Peyer's patch (tissue), 4 donors: ENCODE data around the gene PEAK1. TPM values are rescaled to one million over a fixed set of nuclear protein-coding genes. Genes with fewer than 3 reads are reported as not detected.
A peak's percentile ranks its signal among the peaks of the same experiment; 100 is the strongest.
"Not testable (repeated sequence)": the region's sequence is repeated elsewhere in the genome, so short reads cannot be mapped to it uniquely, and the experiment has no call there.

ENCODE experiments used
- DNase-seq, 3 donors: peaks; one replicate each; pipeline ENCODE4 v3.0.0-alpha.2; 2017 to 2019
- H3K27ac ChIP-seq, 4 donors: fragments of 200-600 bp; sonication (generic); one replicate each; pipeline ENCODE4 v1.5.1; 2016 to 2019
- H3K27me3 ChIP-seq, 2 donors: fragments of 200-600 bp; sonication (generic); one replicate each; pipeline ENCODE4 v1.5.1; 2019
- H3K36me3 ChIP-seq, 3 donors: fragments of 200-600 bp; sonication (generic); one replicate each; pipeline ENCODE4 v1.5.1; 2016 to 2019
- H3K4me1 ChIP-seq, 4 donors: fragments of 200-600 bp; sonication (generic); one replicate each; pipeline ENCODE4 v1.5.1; 2016 to 2019
- H3K4me3 ChIP-seq, 4 donors: fragments of 200-600 bp; sonication (generic); 1 replicate in 3 of 4; 2 replicates in 1 of 4; pipeline ENCODE4 v1.5.1; 2016 to 2019; ENCODE audit warnings: mild to moderate bottlenecking in 1 of 4
- H3K9me3 ChIP-seq, 4 donors: fragments of 200-600 bp; sonication (generic); one replicate each; pipeline ENCODE4 v1.5.1; 2016 to 2019; ENCODE audit warnings: mild to moderate bottlenecking in 1 of 4
- POLR2A ChIP-seq, 2 donors: fragments of 450-650 bp; IDR thresholded peaks; one replicate each; pipeline ENCODE4 v1.5.1; 2017; ENCODE audit warnings: antibody characterized with exemption in 2 of 2, mild to moderate bottlenecking in 2 of 2, moderate library complexity in 2 of 2
- total RNA-seq, 4 donors: library from RNA; depleted of rRNA; stranded (reverse); fragments of >200 nt; gene quantifications; one replicate each; pipeline ENCODE4 v1.1.0, GENCODE V29; 2016
- TF ChIP-seq, protein P1 (sequence below), 6 experiments: fragments of 450-650 bp in 4 of 6; fragments of 200-600 bp in 2 of 6; sonication (generic) in 1 of 6; IDR thresholded peaks; one replicate each; pipeline ENCODE4 v1.5.1; 2017 to 2019; ENCODE audit warnings: antibody characterized with exemption in 6 of 6, mild to moderate bottlenecking in 3 of 6, moderate library complexity in 1 of 6

The PEAK1 gene
- total RNA-seq, 4 donors from 2014 or later = 28.7 to 81.7 (median 52.4) TPM

DNA sequence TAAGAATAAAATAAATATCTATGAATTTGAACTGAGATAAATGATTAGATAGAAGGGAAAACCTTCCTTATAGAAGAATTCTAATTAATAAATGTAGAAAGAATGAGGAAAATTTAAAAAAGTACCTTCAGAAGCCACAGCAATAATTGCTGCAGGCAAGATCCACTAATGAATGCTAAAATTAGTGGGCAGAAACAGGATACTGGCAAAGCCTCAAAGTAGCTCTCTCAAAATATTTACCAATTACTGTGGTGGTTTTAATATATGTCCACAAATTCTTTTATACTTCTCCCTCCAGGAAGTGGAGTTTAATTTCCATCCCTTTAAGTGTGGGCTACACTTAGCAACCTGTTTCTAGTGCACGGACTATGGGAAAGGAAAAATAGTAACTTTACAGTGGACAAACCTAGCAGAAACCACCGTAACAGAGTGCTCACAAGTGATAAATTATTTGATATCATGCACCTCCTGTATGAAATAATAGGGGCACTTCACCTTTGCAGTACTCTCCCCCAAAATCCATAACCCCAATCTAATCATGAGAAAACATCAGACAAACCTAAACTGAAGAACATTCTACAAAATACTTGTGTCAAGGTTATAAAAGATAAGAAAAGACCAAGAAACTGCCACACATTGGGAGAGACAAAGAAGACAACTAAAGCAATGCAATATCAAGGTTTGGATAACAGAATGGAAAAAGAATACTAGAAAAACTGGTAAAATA lies 6.8 kb downstream of the PEAK1 start:
- H3K9me3 ChIP-seq = no peaks in the 10 kb centered on the region
- no peak for DNase-seq
- no peaks in the 10 kb centered on the region for H3K27me3 ChIP-seq
- H3K36me3 ChIP-seq = no peaks in the 10 kb centered on the region
- no peak overlapping the region for H3K27ac ChIP-seq
- H3K4me3 ChIP-seq = no peak overlapping the region
- peaks cover 0 to 13% (median 5%) of the 10 kb centered on the region in 4 donors for H3K4me1 ChIP-seq
- TF ChIP-seq, protein P1, sequence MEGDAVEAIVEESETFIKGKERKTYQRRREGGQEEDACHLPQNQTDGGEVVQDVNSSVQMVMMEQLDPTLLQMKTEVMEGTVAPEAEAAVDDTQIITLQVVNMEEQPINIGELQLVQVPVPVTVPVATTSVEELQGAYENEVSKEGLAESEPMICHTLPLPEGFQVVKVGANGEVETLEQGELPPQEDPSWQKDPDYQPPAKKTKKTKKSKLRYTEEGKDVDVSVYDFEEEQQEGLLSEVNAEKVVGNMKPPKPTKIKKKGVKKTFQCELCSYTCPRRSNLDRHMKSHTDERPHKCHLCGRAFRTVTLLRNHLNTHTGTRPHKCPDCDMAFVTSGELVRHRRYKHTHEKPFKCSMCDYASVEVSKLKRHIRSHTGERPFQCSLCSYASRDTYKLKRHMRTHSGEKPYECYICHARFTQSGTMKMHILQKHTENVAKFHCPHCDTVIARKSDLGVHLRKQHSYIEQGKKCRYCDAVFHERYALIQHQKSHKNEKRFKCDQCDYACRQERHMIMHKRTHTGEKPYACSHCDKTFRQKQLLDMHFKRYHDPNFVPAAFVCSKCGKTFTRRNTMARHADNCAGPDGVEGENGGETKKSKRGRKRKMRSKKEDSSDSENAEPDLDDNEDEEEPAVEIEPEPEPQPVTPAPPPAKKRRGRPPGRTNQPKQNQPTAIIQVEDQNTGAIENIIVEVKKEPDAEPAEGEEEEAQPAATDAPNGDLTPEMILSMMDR (IDR thresholded peaks at IDR 0.05) = no peak
- TF ChIP-seq POLR2A (IDR thresholded peaks at IDR 0.05) = no peak

DNA sequence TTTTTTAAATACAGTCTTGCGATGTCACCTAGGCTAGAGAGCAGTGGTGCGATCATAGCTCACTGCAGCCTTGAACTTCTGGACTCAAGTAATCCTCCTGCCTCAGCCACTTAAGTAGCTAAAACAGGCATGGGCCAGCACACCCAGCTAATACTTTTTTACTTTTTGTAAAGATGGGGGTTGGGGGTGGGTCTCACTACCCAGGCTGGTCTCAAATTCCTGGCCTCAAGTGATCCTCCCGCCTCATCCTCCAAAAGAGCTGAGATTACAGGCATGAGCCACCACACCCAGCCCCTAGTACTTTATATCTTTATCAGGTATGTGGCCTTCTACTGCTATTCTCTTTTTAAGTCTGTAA lies 8.3 kb downstream of the PEAK1 start:
- Histone ChIP-seq H3K4me1 (peaks cover 0 to 9% (median 0%) of the 10 kb centered on the region in 4 donors), H3K9me3 (no peaks in the 10 kb centered on the region), H3K36me3 (no peaks in the 10 kb centered on the region), H3K27ac (peak overlapping the region in 2 of 4 donors; percentile 29 to 45), H3K27me3 (no peaks in the 10 kb centered on the region), H3K4me3 (no peak overlapping the region)
- TF ChIP-seq, protein P1 (IDR thresholded peaks at IDR 0.05) = no peak
- TF ChIP-seq POLR2A (IDR thresholded peaks at IDR 0.05) = no peak
- DNase-seq = no peak

DNA sequence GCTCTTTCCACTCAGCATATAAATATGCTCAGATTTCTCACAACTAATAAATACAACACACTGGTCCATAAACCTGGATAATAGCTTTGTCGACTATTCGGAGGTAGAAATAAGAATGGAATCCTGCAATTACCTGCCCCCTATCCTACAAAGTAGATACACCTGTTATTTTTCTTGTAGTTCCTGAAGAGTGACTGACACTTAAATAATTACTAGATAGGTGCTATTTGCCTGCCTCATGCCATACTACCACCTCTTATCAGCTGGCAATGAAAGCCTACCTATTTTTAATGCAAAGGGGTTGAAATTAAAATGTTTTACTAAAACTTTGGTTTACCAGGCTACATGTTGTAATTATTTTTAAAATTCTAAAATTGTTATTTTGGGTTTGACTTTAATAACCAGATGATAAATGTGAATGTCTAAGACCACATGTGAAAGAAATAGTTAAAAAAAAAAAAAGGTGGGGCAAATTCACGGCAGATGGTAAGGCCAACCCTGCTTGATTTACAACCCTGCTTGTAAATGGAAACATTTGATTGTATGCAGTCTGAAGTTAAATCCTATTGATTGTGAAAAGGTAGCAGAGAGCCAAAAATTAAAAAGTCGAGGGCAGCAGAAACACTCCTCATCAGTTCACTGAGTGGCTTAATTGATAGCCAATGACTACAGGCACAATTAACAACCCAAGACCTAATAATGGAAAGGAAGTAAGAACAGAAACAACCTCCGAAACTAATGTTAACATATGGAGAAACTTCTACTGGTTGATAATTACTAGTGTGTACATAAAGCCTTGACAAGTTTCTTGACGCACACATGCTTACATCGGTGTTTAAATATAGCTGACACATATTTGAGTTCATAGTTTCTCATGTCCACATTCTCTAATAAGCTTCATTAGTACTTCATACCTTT lies 8.9 kb downstream of the PEAK1 start:
- Histone ChIP-seq H3K9me3 (no peaks in the 10 kb centered on the region), H3K27ac (peak overlapping the region in 2 of 4 donors; percentile 29 to 45), H3K27me3 (no peaks in the 10 kb centered on the region), H3K36me3 (no peaks in the 10 kb centered on the region), H3K4me1 (peaks cover 0 to 4% (median 0%) of the 10 kb centered on the region in 4 donors), H3K4me3 (no peak overlapping the region)
- no peak for DNase-seq
- TF ChIP-seq, protein P1 (IDR thresholded peaks at IDR 0.05) = no peak
- no peak for TF ChIP-seq POLR2A (IDR thresholded peaks at IDR 0.05)

DNA sequence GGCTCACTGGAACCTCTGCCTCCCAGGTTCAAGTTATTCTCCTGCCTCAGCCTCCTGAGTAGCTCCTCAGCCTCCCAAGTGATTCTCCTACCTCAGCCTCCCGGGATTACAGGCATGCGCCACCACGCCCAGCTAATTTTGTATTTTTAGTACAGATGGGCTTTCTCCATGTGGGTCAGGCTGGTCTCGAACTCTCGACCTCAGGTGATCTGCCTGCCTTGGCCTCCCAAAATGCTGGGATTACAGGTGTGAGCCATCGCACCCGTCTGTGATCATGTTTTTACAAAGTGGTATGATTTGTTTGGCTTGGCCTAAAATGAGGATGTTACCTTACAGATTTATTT lies 9.8 kb downstream of the PEAK1 start:
- H3K36me3 ChIP-seq, H3K4me3 ChIP-seq, H3K9me3 ChIP-seq, H3K27me3 ChIP-seq, H3K4me1 ChIP-seq, DNase-seq: not testable (repeated sequence)
- H3K27ac ChIP-seq = peak overlapping the region in 3 of 4 donors; percentile 8 to 55 (median 40)

DNA sequence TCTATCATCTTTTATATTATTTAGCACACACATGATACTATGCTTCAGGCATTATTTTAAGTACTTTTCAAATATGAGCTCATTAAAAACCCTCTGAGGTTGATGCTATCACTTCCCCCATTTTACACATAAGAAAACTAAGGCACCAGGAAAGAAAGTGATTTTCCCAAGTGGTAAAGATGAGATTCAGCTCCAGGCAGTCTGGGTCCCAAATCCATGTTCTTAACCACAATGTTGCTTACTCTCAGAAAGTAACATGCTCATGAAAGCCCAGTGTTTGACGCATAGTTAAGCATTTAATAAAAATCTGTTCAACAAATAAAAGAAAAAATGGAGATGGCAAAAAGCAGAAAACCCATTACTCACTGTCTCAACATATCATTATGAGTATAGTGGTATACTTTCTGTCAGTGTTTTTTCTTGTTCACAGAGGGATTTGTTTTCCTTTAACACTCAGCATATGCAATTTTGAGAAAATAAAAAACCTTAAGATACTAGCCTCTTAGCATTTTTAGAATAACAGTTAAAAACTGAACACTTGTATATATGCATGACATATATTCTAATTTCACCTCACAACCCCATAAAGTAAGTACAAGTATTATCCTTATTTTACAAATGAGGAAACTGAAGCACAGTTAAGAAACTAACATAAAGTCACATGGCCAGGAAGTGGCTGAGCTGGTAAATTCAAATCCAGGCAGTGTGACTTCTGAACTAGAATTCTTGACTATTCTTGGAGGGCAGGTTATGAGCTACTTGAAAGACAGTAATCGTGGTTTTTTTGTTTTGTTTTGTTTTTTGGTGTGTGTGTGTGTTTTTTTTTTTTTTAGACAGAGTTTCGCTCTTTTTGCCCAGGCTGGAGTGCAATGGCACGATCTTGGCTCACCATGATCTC lies 10.4 kb downstream of the PEAK1 start:
- no peak for TF ChIP-seq POLR2A (IDR thresholded peaks at IDR 0.05)
- TF ChIP-seq, protein P1 (IDR thresholded peaks at IDR 0.05) = no peak
- H3K36me3 ChIP-seq = no peaks in the 10 kb centered on the region
- DNase-seq = peak in 1 of 3 donors; percentile 64
- H3K27ac ChIP-seq = peak overlapping the region in 2 of 4 donors; percentile 40 to 55
- H3K9me3 ChIP-seq = no peaks in the 10 kb centered on the region
- H3K4me3 ChIP-seq = no peak overlapping the region
- H3K27me3 ChIP-seq = no peaks in the 10 kb centered on the region
- peaks cover 0 to 4% (median 0%) of the 10 kb centered on the region in 4 donors for H3K4me1 ChIP-seq
